ENCODE data around the gene ANAPC15. TPM values are rescaled to one million over a fixed set of nuclear protein-coding genes. Genes with fewer than 3 reads are reported as not detected.

ANAPC15 gene
- total RNA-seq, 2 donors from 2014 or later: 9.8 to 24.2 TPM

DNA sequence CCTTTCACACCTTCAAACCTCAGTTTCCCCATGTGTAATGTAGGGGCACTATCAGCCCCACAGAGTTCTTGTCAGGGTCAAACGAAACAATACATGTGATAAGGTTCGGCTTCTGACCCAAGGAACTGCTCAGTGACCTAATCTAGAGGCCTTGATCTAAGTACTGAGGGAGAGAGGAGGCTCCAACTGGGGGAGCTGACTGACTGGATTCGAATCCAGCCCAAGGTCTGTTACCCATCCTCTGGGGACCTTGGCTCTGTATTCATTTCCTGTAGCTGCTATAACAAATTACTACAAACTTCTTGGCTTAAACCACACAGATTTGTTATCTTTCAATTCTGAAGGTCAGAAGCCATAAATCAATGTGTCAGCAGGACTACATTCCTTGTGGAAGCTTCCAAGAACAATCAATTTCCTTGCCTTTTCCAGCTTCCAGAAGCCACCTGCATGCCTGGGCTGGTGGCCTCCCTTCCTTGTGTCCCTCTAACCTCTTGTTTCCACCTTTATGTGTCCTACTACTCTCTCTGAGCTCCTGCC, 10.7 kb upstream of the ANAPC15 start:
- TF ChIP-seq, protein P1, sequence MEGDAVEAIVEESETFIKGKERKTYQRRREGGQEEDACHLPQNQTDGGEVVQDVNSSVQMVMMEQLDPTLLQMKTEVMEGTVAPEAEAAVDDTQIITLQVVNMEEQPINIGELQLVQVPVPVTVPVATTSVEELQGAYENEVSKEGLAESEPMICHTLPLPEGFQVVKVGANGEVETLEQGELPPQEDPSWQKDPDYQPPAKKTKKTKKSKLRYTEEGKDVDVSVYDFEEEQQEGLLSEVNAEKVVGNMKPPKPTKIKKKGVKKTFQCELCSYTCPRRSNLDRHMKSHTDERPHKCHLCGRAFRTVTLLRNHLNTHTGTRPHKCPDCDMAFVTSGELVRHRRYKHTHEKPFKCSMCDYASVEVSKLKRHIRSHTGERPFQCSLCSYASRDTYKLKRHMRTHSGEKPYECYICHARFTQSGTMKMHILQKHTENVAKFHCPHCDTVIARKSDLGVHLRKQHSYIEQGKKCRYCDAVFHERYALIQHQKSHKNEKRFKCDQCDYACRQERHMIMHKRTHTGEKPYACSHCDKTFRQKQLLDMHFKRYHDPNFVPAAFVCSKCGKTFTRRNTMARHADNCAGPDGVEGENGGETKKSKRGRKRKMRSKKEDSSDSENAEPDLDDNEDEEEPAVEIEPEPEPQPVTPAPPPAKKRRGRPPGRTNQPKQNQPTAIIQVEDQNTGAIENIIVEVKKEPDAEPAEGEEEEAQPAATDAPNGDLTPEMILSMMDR (IDR thresholded peaks at IDR 0.05): no peak
- no peak for ATAC-seq (ENCODE audit: insufficient number of reproducible peaks, low FRiP score, low read depth)
- no peak overlapping the region for H3K4me3 ChIP-seq
- H3K4me1 ChIP-seq (ENCODE audit: control insufficient read depth in 1 of 2, low read depth in 2 of 2): no peaks in the 10 kb centered on the region
- no peak for DNase-seq (ENCODE audit: low spot score)
- H3K27me3 ChIP-seq (replicated peaks; ENCODE audit: insufficient read depth): no peaks in the 10 kb centered on the region
- H3K27ac ChIP-seq: no peak overlapping the region
- H3K9me3 ChIP-seq: no peaks in the 10 kb centered on the region
- H3K36me3 ChIP-seq: no peaks in the 10 kb centered on the region

DNA sequence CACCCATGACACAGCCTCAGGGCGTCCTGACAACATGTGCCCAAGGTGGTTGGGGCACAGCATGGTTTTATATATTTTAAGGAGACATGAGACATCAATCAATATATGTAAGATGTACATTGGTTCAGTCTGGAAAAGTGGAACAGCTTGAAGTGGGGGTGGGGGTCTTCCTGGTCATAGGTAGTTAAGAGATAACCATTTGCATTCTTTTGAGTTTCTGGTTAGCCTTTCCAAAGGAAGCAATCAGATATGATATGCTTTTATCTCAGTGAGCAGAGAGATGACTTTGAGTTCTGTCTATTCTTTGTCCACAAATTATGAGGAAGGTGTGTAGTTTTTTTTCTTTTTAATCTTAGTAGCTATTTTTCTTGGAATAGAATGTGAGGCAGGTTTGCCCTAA, 10.1 kb upstream of the ANAPC15 start:
- ATAC-seq (ENCODE audit: insufficient number of reproducible peaks, low FRiP score, low read depth) (no peak), DNase-seq (ENCODE audit: low spot score) (no peak)
- TF ChIP-seq, protein P1 (IDR thresholded peaks at IDR 0.05): no peak

DNA sequence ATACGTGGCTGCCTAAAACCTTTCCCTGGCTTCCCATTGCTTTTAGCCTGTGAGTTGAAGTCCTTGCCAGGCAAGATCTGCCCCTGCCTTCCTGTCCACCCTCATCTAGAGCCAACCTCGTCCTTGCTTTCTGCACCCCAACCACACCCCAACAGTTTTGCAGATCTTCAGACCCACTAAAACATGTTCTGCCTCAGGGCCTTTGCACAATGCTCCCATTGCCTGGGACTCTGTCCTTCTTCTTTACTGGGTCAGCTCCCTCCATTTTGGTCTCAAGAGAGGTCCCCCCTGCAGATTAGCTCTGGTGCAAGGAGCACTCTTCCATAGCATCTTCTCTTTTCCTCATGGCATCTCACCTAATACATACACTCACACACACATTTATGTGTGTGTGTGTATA, 8.4 kb upstream of the ANAPC15 start:
- no peaks in the 10 kb centered on the region for H3K9me3 ChIP-seq
- no peak overlapping the region for H3K4me3 ChIP-seq
- H3K36me3 ChIP-seq: no peaks in the 10 kb centered on the region
- H3K27ac ChIP-seq: no peak overlapping the region
- DNase-seq (ENCODE audit: low spot score): no peak
- TF ChIP-seq, protein P1 (IDR thresholded peaks at IDR 0.05): no peak
- no peak for ATAC-seq (ENCODE audit: insufficient number of reproducible peaks, low FRiP score, low read depth)
- no peaks in the 10 kb centered on the region for H3K4me1 ChIP-seq (ENCODE audit: control insufficient read depth in 1 of 2, low read depth in 2 of 2)
- H3K27me3 ChIP-seq (replicated peaks; ENCODE audit: insufficient read depth): no peaks in the 10 kb centered on the region

More for the DNA sequence above, 10.1 kb upstream of the ANAPC15 start:
- H3K4me3 ChIP-seq: no peak overlapping the region
- H3K27ac ChIP-seq: no peak overlapping the region
- H3K36me3 ChIP-seq: no peaks in the 10 kb centered on the region
- H3K4me1 ChIP-seq (ENCODE audit: control insufficient read depth in 1 of 2, low read depth in 2 of 2): no peaks in the 10 kb centered on the region
- H3K27me3 ChIP-seq (replicated peaks; ENCODE audit: insufficient read depth): no peaks in the 10 kb centered on the region
- H3K9me3 ChIP-seq: no peaks in the 10 kb centered on the region

DNA sequence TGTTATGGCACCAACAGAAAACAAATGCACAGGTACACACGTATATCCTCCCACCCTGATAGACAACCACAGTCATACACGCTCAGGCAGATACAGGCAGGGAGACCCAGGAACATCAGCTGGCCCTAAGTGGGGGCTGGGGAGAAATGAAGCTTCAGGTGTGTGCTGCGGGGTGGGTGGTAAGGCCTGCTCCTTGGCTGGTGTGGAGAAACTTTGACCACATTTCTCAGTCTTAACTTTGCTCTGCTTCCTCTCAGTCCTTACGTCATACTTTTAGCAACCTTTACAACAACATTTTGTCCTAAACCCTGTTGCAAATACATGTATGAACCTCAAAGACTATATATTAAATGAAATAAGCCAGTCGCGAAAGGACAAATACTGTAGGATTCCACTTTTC, 6.7 kb upstream of the ANAPC15 start:
- Histone ChIP-seq H3K4me1 (ENCODE audit: control insufficient read depth in 1 of 2, low read depth in 2 of 2) (no peaks in the 10 kb centered on the region), H3K4me3 (no peak overlapping the region), H3K27ac (no peak overlapping the region), H3K9me3 (no peaks in the 10 kb centered on the region), H3K36me3 (no peaks in the 10 kb centered on the region), H3K27me3 (replicated peaks; ENCODE audit: insufficient read depth) (no peaks in the 10 kb centered on the region)
- TF ChIP-seq, protein P1 (IDR thresholded peaks at IDR 0.05): no peak
- ATAC-seq (ENCODE audit: insufficient number of reproducible peaks, low FRiP score, low read depth) (no peak), DNase-seq (ENCODE audit: low spot score) (no peak)

DNA sequence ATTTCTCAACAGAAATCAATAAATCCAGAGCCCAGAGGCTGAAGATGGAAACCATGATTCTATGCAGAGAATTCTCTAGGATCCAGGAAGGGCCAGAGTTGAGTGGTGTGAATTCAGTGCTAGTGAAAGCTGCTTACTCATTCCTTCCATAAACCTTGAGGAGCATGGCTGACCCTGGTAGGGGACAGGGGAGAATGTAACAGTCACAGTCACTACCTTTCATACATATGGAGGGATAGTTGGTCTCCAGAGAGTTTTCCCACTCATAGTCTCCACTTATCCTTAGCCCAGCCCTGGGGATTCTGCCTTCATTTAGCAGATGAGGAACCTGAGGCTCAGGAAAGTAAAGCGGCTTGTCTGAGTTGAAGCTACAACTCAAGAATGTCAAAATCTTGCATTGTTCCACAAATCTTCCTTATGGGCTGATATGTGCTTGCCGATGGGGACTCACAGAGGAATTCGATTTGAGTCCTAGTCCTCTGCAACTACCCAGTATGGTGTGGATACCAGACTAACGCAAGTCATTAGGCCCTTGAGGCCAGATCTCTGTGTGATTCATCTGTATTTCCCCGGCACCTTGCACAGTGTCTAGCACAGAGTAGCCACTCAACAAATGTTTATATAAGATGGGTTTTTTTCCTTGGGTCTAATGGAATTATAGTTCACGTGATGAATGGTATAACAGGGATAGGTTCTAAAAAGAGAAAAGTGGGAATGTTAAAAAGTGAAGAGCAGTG, 3.7 kb upstream of the ANAPC15 start:
- H3K27me3 ChIP-seq (replicated peaks; ENCODE audit: insufficient read depth): no peaks in the 10 kb centered on the region
- no peak overlapping the region for H3K27ac ChIP-seq
- H3K9me3 ChIP-seq: no peaks in the 10 kb centered on the region
- no peak overlapping the region for H3K4me3 ChIP-seq
- TF ChIP-seq, protein P1 (IDR thresholded peaks at IDR 0.05): no peak
- no peaks in the 10 kb centered on the region for H3K36me3 ChIP-seq
- no peak for ATAC-seq (ENCODE audit: insufficient number of reproducible peaks, low FRiP score, low read depth)
- H3K4me1 ChIP-seq (ENCODE audit: control insufficient read depth in 1 of 2, low read depth in 2 of 2): peaks cover 3 to 12% of the 10 kb centered on the region in 2 donors
- no peak for DNase-seq (ENCODE audit: low spot score)

All from thoracic aorta (tissue), 2 donors.